ENCODE data around the gene HNRNPF. TPM values are rescaled to one million over a fixed set of nuclear protein-coding genes. Genes with fewer than 3 reads are reported as not detected.

Gene HNRNPF
- total RNA-seq, 2 experiments from 2014 or later, result 86.5 to 87.9 TPM

- no peaks in the 10 kb centered on the region for H3K36me3 Mint-ChIP-seq (ENCODE audit: low read depth)
- Histone ChIP-seq H3K9me3 (ENCODE audit: control insufficient read depth in 1 of 2, insufficient read depth in 1 of 2, low read length in 2 of 2) (no peaks in the 10 kb centered on the region), H3K36me3 (ENCODE audit: insufficient read depth, low read length) (no peaks in the 10 kb centered on the region), H3K27ac (ENCODE audit: low read depth in 1 of 2, low read length in 2 of 2) (peak overlapping the region; percentile 84 to 85), H3K4me1 (ENCODE audit: insufficient read depth, low read length) (peaks cover 41% of the 10 kb centered on the region), H3K4me3 (ENCODE audit: low read length) (peak overlapping the region; percentile 84), H3K27me3 (ENCODE audit: control insufficient read depth in 1 of 2, insufficient read depth in 2 of 2, low read length in 2 of 2) (no peaks in the 10 kb centered on the region)
- no peak for TF ChIP-seq CTCF (IDR thresholded peaks at IDR 0.05)
- ATAC-seq (ENCODE audit: poor library complexity), result no peak
- intact Hi-C loops (cut with DNase I, micrococcal nuclease), result loop anchor here (1.0 to 2.0 kb wide), 3 partner anchors 11 to 17 kb away; partner anchors contain the start of genes HNRNPF (in 2 of the 2) and ZNF487 (in 1 of the 2)
- DNase-seq, result no peak
- no peaks in the 10 kb centered on the region for H3K27me3 Mint-ChIP-seq
- peak overlapping the region; percentile 81 for H3K4me3 Mint-ChIP-seq
- peak overlapping the region; percentile 92 for H3K27ac Mint-ChIP-seq
- H3K9me3 Mint-ChIP-seq, result no peaks in the 10 kb centered on the region
- POLR2A ChIA-PET, result interaction anchor here (0.8 to 3.9 kb wide), 11 partner anchors 8 to 281 kb away, joined by 3 to 56 read pairs (median 5); partner anchors contain the start of genes HNRNPF and ZNF487
- CTCF ChIA-PET, result interaction anchor here (1.5 kb wide), 1 partner anchor 17 kb away, joined by 3 read pairs; the partner anchor contains the start of gene ZNF487
- peaks cover 39% of the 10 kb centered on the region for H3K4me1 Mint-ChIP-seq (ENCODE audit: low read depth)
Observed at GRCh38 chr10:43419997-43420368, 11.0 kb upstream of the HNRNPF start.

- Mint-ChIP-seq H3K4me3 (peak overlapping the region; percentile 62), H3K9me3 (no peaks in the 10 kb centered on the region), H3K27me3 (no peaks in the 10 kb centered on the region), H3K27ac (peak overlapping the region; percentile 86), H3K36me3 (ENCODE audit: low read depth) (no peaks in the 10 kb centered on the region), H3K4me1 (ENCODE audit: low read depth) (peaks cover 36% of the 10 kb centered on the region)
- ATAC-seq (ENCODE audit: poor library complexity) (peak; percentile 11), DNase-seq (peak in 7 of 14 experiments; percentile 13 to 72 (median 45))
- ChIA-PET CTCF (interaction anchor here (1.0 kb wide), 1 partner anchor 19 kb away, joined by 3 read pairs; the partner anchor contains the start of gene ZNF487), POLR2A (interaction anchor here (0.7 to 3.9 kb wide), 5 partner anchors 8 to 22 kb away, joined by 3 to 56 read pairs (median 4); partner anchors contain the start of gene HNRNPF)
- Histone ChIP-seq H3K9me3 (ENCODE audit: control insufficient read depth in 1 of 2, insufficient read depth in 1 of 2, low read length in 2 of 2) (no peaks in the 10 kb centered on the region), H3K27ac (ENCODE audit: low read depth in 1 of 2, low read length in 2 of 2) (peak overlapping the region; percentile 8 to 39), H3K4me1 (ENCODE audit: insufficient read depth, low read length) (peaks cover 41% of the 10 kb centered on the region), H3K27me3 (ENCODE audit: control insufficient read depth in 1 of 2, insufficient read depth in 2 of 2, low read length in 2 of 2) (no peaks in the 10 kb centered on the region), H3K36me3 (ENCODE audit: insufficient read depth, low read length) (no peaks in the 10 kb centered on the region), H3K4me3 (ENCODE audit: low read length) (no peak overlapping the region)
- TF ChIP-seq CTCF (IDR thresholded peaks at IDR 0.05), result no peak
- intact Hi-C loops (cut with DNase I, micrococcal nuclease), result no loop called here
Observed at GRCh38 chr10:43417950-43418768, 9.2 kb upstream of the HNRNPF start.

GRCh38 chr10:43415544-43415943 lies 6.6 kb upstream of the HNRNPF start:
- Histone ChIP-seq H3K4me3 (ENCODE audit: low read length) (no peak overlapping the region), H3K4me1 (ENCODE audit: insufficient read depth, low read length) (peaks cover 29% of the 10 kb centered on the region), H3K27ac (ENCODE audit: low read depth in 1 of 2, low read length in 2 of 2) (no peak overlapping the region), H3K36me3 (ENCODE audit: insufficient read depth, low read length) (no peaks in the 10 kb centered on the region), H3K9me3 (ENCODE audit: control insufficient read depth in 1 of 2, insufficient read depth in 1 of 2, low read length in 2 of 2) (no peaks in the 10 kb centered on the region), H3K27me3 (ENCODE audit: control insufficient read depth in 1 of 2, insufficient read depth in 2 of 2, low read length in 2 of 2) (no peaks in the 10 kb centered on the region)
- intact Hi-C loops (cut with DNase I, micrococcal nuclease), result no loop called here
- Mint-ChIP-seq H3K4me3 (peak overlapping the region; percentile 7), H3K36me3 (ENCODE audit: low read depth) (no peaks in the 10 kb centered on the region), H3K27me3 (no peaks in the 10 kb centered on the region), H3K4me1 (ENCODE audit: low read depth) (peaks cover 24% of the 10 kb centered on the region), H3K9me3 (no peaks in the 10 kb centered on the region), H3K27ac (no peak overlapping the region)
- POLR2A ChIA-PET, result no interaction called here
- ATAC-seq (ENCODE audit: poor library complexity), result no peak
- no peak for DNase-seq
- CTCF ChIA-PET, result interaction anchor here (1.7 kb wide), 1 partner anchor 25 kb away, joined by 4 read pairs; no protein-coding TSS in a partner anchor
- no peak for TF ChIP-seq CTCF (IDR thresholded peaks at IDR 0.05)

Measured in CD4-positive, alpha-beta T cell (primary cell).